Fibroblast of mammary gland (primary cell): ENCODE measurements around the gene KDM4B.

Experiments used
- DNase-seq: peaks from one replicate; pipeline ENCODE4 v3.0.0-alpha.2; 2010; ENCODE audit warnings: low read depth
- H3K4me3 ChIP-seq: 2 replicates; pipeline ENCODE4 v1.5.1; 2011; ENCODE audit warnings: low read depth, mild to moderate bottlenecking, low read length, moderate library complexity; ENCODE audit not compliant: control insufficient read depth
- CTCF ChIP-seq: conservative IDR thresholded peaks from 2 replicates; pipeline ENCODE4 v1.5.1; 2011; ENCODE audit warnings: low read depth, low read length, inconsistent platforms; ENCODE audit not compliant: control insufficient read depth, insufficient read depth

Gene KDM4B

DNA sequence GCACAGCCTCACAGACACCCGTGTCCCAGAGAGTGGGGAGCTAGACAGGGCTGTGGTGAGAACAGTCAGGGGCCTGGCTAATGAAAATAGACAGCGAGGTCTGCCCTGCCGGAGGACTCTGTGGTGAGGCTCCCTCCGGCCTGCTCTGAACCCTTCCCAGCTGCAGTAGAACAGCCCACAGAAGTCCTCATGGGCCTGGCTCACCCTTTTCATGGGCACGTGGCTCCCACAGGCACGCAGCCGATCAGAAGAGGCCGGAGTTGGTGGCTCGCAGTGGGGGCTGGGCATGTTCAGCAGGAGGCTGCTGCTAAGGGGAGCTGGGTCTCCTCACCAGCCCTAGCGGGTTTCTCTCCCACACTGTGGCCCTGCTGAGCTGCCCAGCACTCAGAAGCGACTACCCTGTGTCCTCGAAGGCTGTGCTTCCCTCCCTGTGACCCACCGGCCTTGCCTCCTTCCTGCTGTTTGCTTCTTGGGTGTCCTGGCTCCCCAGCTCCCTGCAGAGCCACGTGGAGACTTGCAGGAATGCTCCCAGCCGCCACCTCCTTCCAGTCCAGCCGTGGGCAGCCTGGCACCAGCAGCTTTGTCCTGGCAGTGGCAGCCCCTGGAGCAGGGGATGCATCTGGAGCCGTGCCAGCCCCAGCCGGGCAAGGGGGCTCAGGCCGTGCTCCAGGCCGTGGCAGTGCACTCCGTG, 138.7 kb downstream of the KDM4B start:
- no peak for TF ChIP-seq CTCF
- DNase-seq: no peak
- no peak overlapping the region for H3K4me3 ChIP-seq

GRCh38 chr19:5108123-5108596, 139.2 kb downstream of the KDM4B start:
- DNase-seq: no peak
- H3K4me3 ChIP-seq: no peak overlapping the region
- no peak for TF ChIP-seq CTCF

DNA sequence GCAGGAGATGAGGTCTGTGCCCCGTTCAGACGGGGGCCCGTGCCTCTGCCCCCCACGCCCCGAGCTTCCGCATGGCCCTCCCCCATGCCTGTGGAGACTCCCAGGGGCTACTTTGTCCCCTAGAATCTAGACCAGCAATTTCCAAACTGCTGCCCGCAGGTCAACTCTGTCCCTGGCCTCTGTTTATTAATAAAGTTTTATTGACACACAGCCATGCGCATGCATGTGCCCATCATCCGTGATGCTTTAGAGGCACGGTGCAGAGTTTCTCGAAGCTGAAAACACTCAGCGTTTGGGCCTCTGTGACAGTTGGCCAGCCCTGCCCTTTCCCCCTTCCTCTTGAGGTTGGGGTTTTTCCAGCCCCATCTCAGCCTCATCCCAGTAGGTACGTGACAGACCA, 140.0 kb downstream of the KDM4B start:
- TF ChIP-seq CTCF: no peak
- DNase-seq: no peak
- H3K4me3 ChIP-seq: no peak overlapping the region

GRCh38 chr19:5109560-5109959, 140.6 kb downstream of the KDM4B start:
- TF ChIP-seq CTCF: no peak
- H3K4me3 ChIP-seq: no peak overlapping the region
- DNase-seq: no peak

DNA sequence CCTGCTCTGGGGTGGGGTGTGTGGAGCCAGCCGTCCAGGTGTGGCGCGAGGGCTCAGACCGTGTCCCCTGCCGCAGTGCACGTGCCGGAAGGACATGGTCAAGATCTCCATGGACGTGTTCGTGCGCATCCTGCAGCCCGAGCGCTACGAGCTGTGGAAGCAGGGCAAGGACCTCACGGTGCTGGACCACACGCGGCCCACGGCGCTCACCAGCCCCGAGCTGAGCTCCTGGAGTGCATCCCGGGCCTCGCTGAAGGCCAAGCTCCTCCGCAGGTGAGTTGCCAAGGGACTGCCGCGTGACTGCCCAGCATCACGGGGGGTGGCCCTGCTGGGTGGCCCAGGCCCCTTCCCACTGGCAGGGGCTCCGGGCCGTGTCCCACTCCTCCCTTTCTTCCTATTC, 141.6 kb downstream of the KDM4B start:
- no peak overlapping the region for H3K4me3 ChIP-seq
- no peak for DNase-seq
- no peak for TF ChIP-seq CTCF

DNA sequence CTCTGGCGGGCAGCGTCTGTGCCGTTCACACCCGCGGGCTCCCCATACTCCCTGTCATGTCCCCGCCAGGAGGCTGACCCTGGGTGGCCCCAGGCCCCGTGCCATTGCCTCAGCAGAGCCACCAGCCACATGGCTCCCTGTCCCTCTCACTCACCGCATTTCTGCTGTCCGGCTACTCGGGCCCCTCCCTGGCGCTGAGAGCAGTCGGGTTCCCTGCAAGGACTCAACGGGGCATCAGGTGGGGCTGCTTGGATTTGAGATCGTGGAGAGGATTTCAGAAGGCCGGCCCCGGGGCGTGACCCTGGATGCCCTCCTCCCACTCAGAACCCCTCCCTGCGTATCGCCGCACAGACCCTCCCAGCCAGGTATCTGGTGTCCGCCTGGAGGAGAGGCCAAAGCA, 142.1 kb downstream of the KDM4B start:
- no peak for TF ChIP-seq CTCF

GRCh38 chr19:5112175-5112574, 143.3 kb downstream of the KDM4B start:
- TF ChIP-seq CTCF: no peak
- no peak for DNase-seq
- H3K4me3 ChIP-seq: no peak overlapping the region

More for the DNA sequence above, 142.1 kb downstream of the KDM4B start:
- DNase-seq: no peak
- no peak overlapping the region for H3K4me3 ChIP-seq
